Upper lobe of left lung (tissue), 4 donors: ENCODE measurements around the gene APH1B.

Experiments
- EP300 ChIP-seq, 4 donors: sonication (generic); formaldehyde crosslinking; IDR thresholded peaks; one replicate each; pipeline ENCODE4 v1.5.1; 2017; ENCODE audit warnings: antibody characterized with exemption in 4 of 4, control low read depth in 2 of 4
- POLR2A ChIP-seq, 4 donors: fragments of 450-650 bp; IDR thresholded peaks; one replicate each; pipeline ENCODE4 v1.5.1; 2016 to 2017; ENCODE audit warnings: antibody characterized with exemption in 4 of 4, mild to moderate bottlenecking in 2 of 4
- POLR2AphosphoS5 ChIP-seq, 2 donors: sonication (generic); formaldehyde crosslinking; IDR thresholded peaks; one replicate each; pipeline ENCODE4 v1.5.1; 2017; ENCODE audit warnings: antibody characterized with exemption in 2 of 2
- TF ChIP-seq, protein P1 (sequence below), 6 experiments: fragments of 450-650 bp in 4 of 6; fragments of 200-600 bp in 2 of 6; sonication (generic) in 2 of 6; IDR thresholded peaks; one replicate each; pipeline ENCODE4 v1.5.1; 2016 to 2019; ENCODE audit warnings: antibody characterized with exemption in 6 of 6

DNA sequence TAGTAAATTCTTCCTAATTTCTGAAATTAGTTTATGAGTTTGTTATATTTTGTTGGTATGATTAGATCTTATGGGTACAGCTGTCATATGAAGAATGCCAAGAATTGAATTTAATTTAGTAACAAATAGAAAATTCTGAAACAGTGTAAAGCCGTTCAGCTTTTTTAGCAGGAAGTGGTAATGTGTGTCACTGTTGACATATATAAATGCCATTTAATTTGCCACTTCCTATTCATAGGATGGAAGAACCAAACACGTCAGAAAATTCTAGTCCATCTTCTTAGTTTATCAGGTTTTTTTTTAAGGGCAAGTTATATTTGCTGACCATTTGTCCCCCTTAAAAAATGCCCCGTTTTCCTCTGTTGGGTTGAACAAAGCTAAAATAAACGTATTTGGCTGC lies 45.0 kb upstream of the APH1B start:
- TF ChIP-seq, protein P1, sequence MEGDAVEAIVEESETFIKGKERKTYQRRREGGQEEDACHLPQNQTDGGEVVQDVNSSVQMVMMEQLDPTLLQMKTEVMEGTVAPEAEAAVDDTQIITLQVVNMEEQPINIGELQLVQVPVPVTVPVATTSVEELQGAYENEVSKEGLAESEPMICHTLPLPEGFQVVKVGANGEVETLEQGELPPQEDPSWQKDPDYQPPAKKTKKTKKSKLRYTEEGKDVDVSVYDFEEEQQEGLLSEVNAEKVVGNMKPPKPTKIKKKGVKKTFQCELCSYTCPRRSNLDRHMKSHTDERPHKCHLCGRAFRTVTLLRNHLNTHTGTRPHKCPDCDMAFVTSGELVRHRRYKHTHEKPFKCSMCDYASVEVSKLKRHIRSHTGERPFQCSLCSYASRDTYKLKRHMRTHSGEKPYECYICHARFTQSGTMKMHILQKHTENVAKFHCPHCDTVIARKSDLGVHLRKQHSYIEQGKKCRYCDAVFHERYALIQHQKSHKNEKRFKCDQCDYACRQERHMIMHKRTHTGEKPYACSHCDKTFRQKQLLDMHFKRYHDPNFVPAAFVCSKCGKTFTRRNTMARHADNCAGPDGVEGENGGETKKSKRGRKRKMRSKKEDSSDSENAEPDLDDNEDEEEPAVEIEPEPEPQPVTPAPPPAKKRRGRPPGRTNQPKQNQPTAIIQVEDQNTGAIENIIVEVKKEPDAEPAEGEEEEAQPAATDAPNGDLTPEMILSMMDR (IDR thresholded peaks at IDR 0.05): no peak
- TF ChIP-seq POLR2AphosphoS5 (IDR thresholded peaks at IDR 0.05) (no peak), POLR2A (IDR thresholded peaks at IDR 0.05) (no peak), EP300 (IDR thresholded peaks at IDR 0.05) (no peak)
